Liver (tissue), 9 donors: Measurements from ENCODE around the gene MFSD2B. TPM values are rescaled to one million over a fixed set of nuclear protein-coding genes. Genes with fewer than 3 reads are reported as not detected.
"Not testable (repeated sequence)": the region's sequence is repeated elsewhere in the genome, so short reads cannot be mapped to it uniquely, and the experiment has no call there.

Experiments
- DNase-seq: peaks from one replicate; pipeline ENCODE4 v3.0.0-alpha.2; 2017; ENCODE audit warnings: low spot score
- H3K27ac ChIP-seq, 2 donors: one replicate each; pipeline ENCODE4 v1.7.0; 2013; ENCODE audit warnings: inconsistent platforms in 2 of 2, low read length in 2 of 2, control low read depth in 1 of 2, low read depth in 1 of 2, mild to moderate bottlenecking in 1 of 2
- H3K27me3 ChIP-seq, 4 donors: one replicate each; pipeline versions ENCODE4 v1.6.1 to v1.7.0; 2013; ENCODE audit warnings: low read length in 3 of 4, inconsistent platforms in 1 of 4, mild to moderate bottlenecking in 1 of 4, moderate library complexity in 1 of 4; ENCODE audit not compliant: control insufficient read depth in 4 of 4, insufficient read depth in 4 of 4
- H3K36me3 ChIP-seq, 4 donors: one replicate each; pipeline versions ENCODE4 v1.6.1 to v1.7.0; 2013; ENCODE audit warnings: low read length in 3 of 4, mild to moderate bottlenecking in 3 of 4, low read depth in 1 of 4, moderate library complexity in 1 of 4; ENCODE audit not compliant: control insufficient read depth in 4 of 4, insufficient read depth in 3 of 4
- H3K4me1 ChIP-seq, 4 donors: one replicate each; pipeline versions ENCODE4 v1.6.1 to v1.7.0; 2013; ENCODE audit warnings: low read length in 3 of 4, mild to moderate bottlenecking in 3 of 4, moderate library complexity in 1 of 4; ENCODE audit not compliant: control insufficient read depth in 4 of 4, insufficient read depth in 4 of 4
- H3K4me3 ChIP-seq, 3 donors: one replicate each; pipeline versions ENCODE4 v1.6.1 to v1.7.0; 2013; ENCODE audit warnings: low read length in 3 of 3, control low read depth in 1 of 3, low read depth in 1 of 3, mild to moderate bottlenecking in 1 of 3
- H3K9ac ChIP-seq, 2 donors: one replicate each; pipeline ENCODE4 v1.7.0; 2013; ENCODE audit warnings: low read length in 2 of 2, mild to moderate bottlenecking in 2 of 2, moderate library complexity in 2 of 2, control low read depth in 1 of 2, low read depth in 1 of 2
- H3K9me3 ChIP-seq, 4 donors: one replicate each; pipeline versions ENCODE4 v1.6.1 to v1.7.0; 2013; ENCODE audit warnings: low read length in 3 of 4; ENCODE audit not compliant: control insufficient read depth in 4 of 4
- EGR1 ChIP-seq, 2 donors: IDR thresholded peaks; 2 replicates each; pipeline ENCODE4 v1.6.1; 2016 to 2018; ENCODE audit warnings: antibody characterized with exemption in 2 of 2, low read depth in 2 of 2
- FOXA2 ChIP-seq: IDR thresholded peaks from 2 replicates; pipeline ENCODE4 v1.6.1; 2016; ENCODE audit warnings: antibody characterized with exemption
- GABPA ChIP-seq, 2 donors: IDR thresholded peaks in 1 of 2; conservative IDR thresholded peaks in 1 of 2; 2 replicates each; pipeline ENCODE4 v1.6.1; 2016; ENCODE audit warnings: antibody characterized with exemption in 2 of 2, mild to moderate bottlenecking in 1 of 2, moderate library complexity in 1 of 2
- HNF4A ChIP-seq, 2 donors: conservative IDR thresholded peaks; 2 replicates each; pipeline ENCODE4 v1.6.1; 2016; ENCODE audit warnings: antibody characterized with exemption in 2 of 2, mild to moderate bottlenecking in 2 of 2
- HNF4G ChIP-seq: IDR thresholded peaks from 2 replicates; pipeline ENCODE4 v1.6.1; 2016; ENCODE audit warnings: antibody characterized with exemption
- JUND ChIP-seq, 2 donors: IDR thresholded peaks; 2 replicates each; pipeline ENCODE4 v1.6.1; 2016; ENCODE audit warnings: antibody characterized with exemption in 2 of 2
- NR2F2 ChIP-seq: IDR thresholded peaks from 2 replicates; pipeline ENCODE4 v1.6.1; 2016; ENCODE audit warnings: antibody characterized with exemption
- RAD21 ChIP-seq, 2 donors: IDR thresholded peaks; 2 replicates each; pipeline ENCODE4 v1.6.1; 2016; ENCODE audit warnings: antibody characterized with exemption in 2 of 2, mild to moderate bottlenecking in 2 of 2
- RXRA ChIP-seq, 2 donors: IDR thresholded peaks; 2 replicates each; pipeline ENCODE4 v1.6.1; 2017 to 2018; ENCODE audit warnings: antibody characterized with exemption in 2 of 2, mild to moderate bottlenecking in 1 of 2
- SP1 ChIP-seq: IDR thresholded peaks from 2 replicates; pipeline ENCODE4 v1.6.1; 2018; ENCODE audit warnings: antibody characterized with exemption, mild to moderate bottlenecking
- TAF1 ChIP-seq: conservative IDR thresholded peaks from 2 replicates; pipeline ENCODE4 v1.6.1; 2016; ENCODE audit warnings: antibody characterized with exemption, mild to moderate bottlenecking
- YY1 ChIP-seq: IDR thresholded peaks from 2 replicates; pipeline ENCODE4 v1.6.1; 2016; ENCODE audit warnings: antibody characterized with exemption, mild to moderate bottlenecking
- WGBS: extraction: QIAGEN DNeasy Blood & Tissue Kit; methylation state at CpG from one replicate; pipeline ENCODE4 v1.1.7; 2013; 5-methylcytosine and 5-hydroxymethylcytosine counted together
- polyA plus RNA-seq, 2 donors: library from polyadenylated mRNA; stranded (reverse) in 1 of 2; unstranded in 1 of 2; fragments of 200-250 nt in 1 of 2; fragments of >200 nt in 1 of 2; fragmentation: Nextera tagmentation in 1 of 2; extraction: Ambion mirVana in 1 of 2; gene quantifications; one replicate each; pipeline versions ENCODE4 v1.2.1 to v1.2.3, GENCODE V29; 2013 to 2015
- total RNA-seq, 2 donors: library from RNA; depleted of rRNA; stranded (reverse); fragments of >200 nt; gene quantifications; one replicate each; pipeline ENCODE4 v1.2.3, GENCODE V29; 2014
- TF ChIP-seq, protein P1 (sequence below): fragments of 150-350 bp; IDR thresholded peaks from 2 replicates; pipeline ENCODE4 v1.5.1; 2017; ENCODE audit warnings: improper control_type of control experiment, low read depth, low read length; ENCODE audit not compliant: missing input control
- TF ChIP-seq, protein P2 (sequence below): IDR thresholded peaks from 2 replicates; pipeline ENCODE4 v1.6.1; 2016; ENCODE audit warnings: antibody characterized with exemption
- TF ChIP-seq, protein P3 (sequence below): IDR thresholded peaks from 2 replicates; pipeline ENCODE4 v1.6.1; 2016; ENCODE audit warnings: antibody characterized with exemption
- TF ChIP-seq, protein P4 (sequence below): IDR thresholded peaks from 2 replicates; pipeline ENCODE4 v1.6.1; 2016; ENCODE audit warnings: antibody characterized with exemption
- donor health status: healthy.
- donor health status: healthy.
- donor health status: healthy.
- donor health status: healthy.
- donor health status: healthy.

Gene MFSD2B
- total and polyA plus RNA-seq, 4 donors = 0.02 to 26.1 (median 0.22) TPM

DNA sequence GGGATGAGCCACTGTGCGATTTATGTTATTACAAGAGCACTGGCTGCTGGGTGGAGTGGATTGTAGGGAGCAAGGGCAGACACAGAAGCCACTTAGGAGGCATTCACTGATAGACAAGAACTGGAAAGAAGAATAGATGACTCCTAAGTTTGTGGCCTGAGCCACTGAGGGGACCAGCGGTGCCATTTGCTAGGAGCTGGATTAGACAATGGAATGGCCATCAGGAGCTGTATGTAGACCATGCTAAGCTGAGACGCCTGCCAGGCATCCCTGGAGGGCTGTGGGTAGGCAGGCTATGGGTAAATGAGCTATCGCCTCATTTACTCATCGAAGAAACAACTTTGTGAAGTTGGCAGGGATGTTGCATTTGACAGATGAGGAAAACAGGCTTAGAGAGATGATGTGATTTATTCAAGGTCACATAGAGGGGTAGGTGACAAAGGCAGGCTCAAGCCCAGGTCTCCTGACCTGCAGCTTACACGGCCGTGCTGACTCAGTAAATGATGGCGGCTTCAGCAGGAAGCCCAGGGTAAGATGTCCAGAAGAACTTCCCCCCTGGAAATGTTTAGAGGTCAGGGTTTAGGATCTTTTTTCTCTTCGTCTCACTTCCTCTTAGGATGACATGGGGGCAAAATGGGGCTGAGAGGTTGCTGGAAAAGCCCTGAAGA lies 2.8 kb downstream of the MFSD2B start:
- no peaks in the 10 kb centered on the region for H3K9me3 ChIP-seq
- H3K36me3 ChIP-seq = no peaks in the 10 kb centered on the region
- WGBS = 82% methylated on average over 9 of the region's 9 CpGs
- no peak overlapping the region for H3K4me3 ChIP-seq
- peak; percentile 39 for DNase-seq
- H3K9ac ChIP-seq = no peak overlapping the region
- no peak overlapping the region for H3K27ac ChIP-seq
- no peaks in the 10 kb centered on the region for H3K27me3 ChIP-seq
- H3K4me1 ChIP-seq = peaks cover 3 to 10% (median 6%) of the 10 kb centered on the region in 4 donors
- TF ChIP-seq RAD21 (IDR thresholded peaks at IDR 0.05) (no peak), JUND (IDR thresholded peaks at IDR 0.05) (no peak), HNF4G (no peak), FOXA2 (no peak), YY1 (no peak), TAF1 (no peak), HNF4A (conservative IDR thresholded peaks at IDR 0.05) (no peak), GABPA (IDR thresholded peaks at IDR 0.05 in 1 of 2, conservative IDR thresholded peaks at IDR 0.05 in 1 of 2) (no peak), EGR1 (IDR thresholded peaks at IDR 0.05; ENCODE audit: low read depth in 2 of 2) (no peak), RXRA (IDR thresholded peaks at IDR 0.05) (no peak), NR2F2 (no peak), SP1 (no peak)
- TF ChIP-seq, protein P1, sequence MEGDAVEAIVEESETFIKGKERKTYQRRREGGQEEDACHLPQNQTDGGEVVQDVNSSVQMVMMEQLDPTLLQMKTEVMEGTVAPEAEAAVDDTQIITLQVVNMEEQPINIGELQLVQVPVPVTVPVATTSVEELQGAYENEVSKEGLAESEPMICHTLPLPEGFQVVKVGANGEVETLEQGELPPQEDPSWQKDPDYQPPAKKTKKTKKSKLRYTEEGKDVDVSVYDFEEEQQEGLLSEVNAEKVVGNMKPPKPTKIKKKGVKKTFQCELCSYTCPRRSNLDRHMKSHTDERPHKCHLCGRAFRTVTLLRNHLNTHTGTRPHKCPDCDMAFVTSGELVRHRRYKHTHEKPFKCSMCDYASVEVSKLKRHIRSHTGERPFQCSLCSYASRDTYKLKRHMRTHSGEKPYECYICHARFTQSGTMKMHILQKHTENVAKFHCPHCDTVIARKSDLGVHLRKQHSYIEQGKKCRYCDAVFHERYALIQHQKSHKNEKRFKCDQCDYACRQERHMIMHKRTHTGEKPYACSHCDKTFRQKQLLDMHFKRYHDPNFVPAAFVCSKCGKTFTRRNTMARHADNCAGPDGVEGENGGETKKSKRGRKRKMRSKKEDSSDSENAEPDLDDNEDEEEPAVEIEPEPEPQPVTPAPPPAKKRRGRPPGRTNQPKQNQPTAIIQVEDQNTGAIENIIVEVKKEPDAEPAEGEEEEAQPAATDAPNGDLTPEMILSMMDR = no peak
- TF ChIP-seq, protein P2, sequence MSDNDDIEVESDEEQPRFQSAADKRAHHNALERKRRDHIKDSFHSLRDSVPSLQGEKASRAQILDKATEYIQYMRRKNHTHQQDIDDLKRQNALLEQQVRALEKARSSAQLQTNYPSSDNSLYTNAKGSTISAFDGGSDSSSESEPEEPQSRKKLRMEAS = no peak
- TF ChIP-seq, protein P3, sequence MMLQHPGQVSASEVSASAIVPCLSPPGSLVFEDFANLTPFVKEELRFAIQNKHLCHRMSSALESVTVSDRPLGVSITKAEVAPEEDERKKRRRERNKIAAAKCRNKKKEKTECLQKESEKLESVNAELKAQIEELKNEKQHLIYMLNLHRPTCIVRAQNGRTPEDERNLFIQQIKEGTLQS = no peak
- TF ChIP-seq, protein P4, sequence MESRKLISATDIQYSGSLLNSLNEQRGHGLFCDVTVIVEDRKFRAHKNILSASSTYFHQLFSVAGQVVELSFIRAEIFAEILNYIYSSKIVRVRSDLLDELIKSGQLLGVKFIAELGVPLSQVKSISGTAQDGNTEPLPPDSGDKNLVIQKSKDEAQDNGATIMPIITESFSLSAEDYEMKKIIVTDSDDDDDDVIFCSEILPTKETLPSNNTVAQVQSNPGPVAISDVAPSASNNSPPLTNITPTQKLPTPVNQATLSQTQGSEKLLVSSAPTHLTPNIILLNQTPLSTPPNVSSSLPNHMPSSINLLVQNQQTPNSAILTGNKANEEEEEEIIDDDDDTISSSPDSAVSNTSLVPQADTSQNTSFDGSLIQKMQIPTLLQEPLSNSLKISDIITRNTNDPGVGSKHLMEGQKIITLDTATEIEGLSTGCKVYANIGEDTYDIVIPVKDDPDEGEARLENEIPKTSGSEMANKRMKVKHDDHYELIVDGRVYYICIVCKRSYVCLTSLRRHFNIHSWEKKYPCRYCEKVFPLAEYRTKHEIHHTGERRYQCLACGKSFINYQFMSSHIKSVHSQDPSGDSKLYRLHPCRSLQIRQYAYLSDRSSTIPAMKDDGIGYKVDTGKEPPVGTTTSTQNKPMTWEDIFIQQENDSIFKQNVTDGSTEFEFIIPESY = no peak

DNA sequence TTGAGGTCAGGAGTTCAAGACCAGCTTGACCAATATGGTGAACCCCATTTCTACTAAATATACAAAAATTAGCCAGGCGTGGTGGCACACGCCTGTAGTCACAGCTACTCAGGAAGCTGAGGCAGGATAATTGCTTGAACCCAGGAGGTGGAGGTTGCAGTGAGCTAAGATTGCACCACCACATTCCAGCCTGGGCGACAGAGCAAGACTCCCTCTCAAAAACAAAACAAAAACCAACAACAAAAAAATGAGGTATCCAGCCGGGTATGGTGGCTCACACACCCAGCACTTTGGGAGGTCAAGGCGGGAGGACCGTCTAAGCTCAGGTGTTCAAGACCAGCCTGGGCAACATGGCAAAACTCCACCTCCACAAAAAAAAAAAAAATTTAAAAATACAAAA lies 5.0 kb downstream of the MFSD2B start:
- not testable (repeated sequence) for H3K36me3 ChIP-seq, H3K4me1 ChIP-seq, H3K27me3 ChIP-seq, H3K4me3 ChIP-seq, H3K9ac ChIP-seq, DNase-seq, H3K9me3 ChIP-seq, H3K27ac ChIP-seq
- 94% methylated on average over 6 of the region's 6 CpGs for WGBS
